Stimulated activated naive CD8-positive, alpha-beta T cell treated with anti-CD3 and anti-CD28 coated beads, Interleukin-15, amount 100 ng/mL, for 72 hours (primary cell): Measurements from ENCODE around the gene OSBPL10.

ENCODE experiments used
- ATAC-seq: fragments of 150-1000 bp; cut with Tn5 transposase; 2 replicates; pipeline ENCODE4 v1.10.0; 2021; ENCODE audit warnings: mild to moderate bottlenecking, moderate library complexity
- DNase-seq, 2 donors: peaks; one replicate each; pipeline ENCODE4 v3.0.0; 2021 to 2022
- H3K27ac Mint-ChIP-seq, 2 donors: one replicate each; pipeline ENCODE4 v1.8.0; 2022; ENCODE audit warnings: mild to moderate bottlenecking in 2 of 2, mixed read lengths in 2 of 2, moderate library complexity in 2 of 2
- H3K27me3 Mint-ChIP-seq: one replicate; pipeline ENCODE4 v1.8.0; 2022; ENCODE audit warnings: mixed read lengths
- H3K4me1 Mint-ChIP-seq: one replicate; pipeline ENCODE4 v1.8.0; 2022; ENCODE audit warnings: mild to moderate bottlenecking, mixed read lengths
- H3K4me3 Mint-ChIP-seq, 2 donors: one replicate each; pipeline ENCODE4 v1.8.0; 2022; ENCODE audit warnings: mild to moderate bottlenecking in 2 of 2, mixed read lengths in 2 of 2, moderate library complexity in 1 of 2
- H3K9me3 Mint-ChIP-seq, 2 donors: one replicate each; pipeline ENCODE4 v1.8.0; 2022; ENCODE audit warnings: mixed read lengths in 2 of 2

The OSBPL10 gene

DNA sequence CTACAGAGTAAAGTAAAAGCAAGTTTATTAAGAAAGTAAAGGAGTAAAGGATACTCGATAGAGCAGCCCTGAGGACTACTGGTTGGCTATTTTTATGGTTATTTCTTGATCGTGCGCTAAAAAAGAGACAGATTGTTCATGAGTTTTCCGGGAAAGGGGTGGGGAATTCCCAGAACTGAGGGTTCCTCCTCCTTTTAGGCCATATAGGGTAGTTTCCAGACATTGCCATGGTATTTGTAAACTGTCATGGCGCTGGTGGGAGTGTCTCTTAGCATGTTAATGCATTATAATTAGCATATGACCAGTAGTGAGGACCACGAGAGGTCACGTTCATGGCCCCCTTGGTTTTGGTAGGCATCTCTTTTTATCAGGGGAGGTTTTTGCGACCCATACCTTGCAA, 213.1 kb downstream of the OSBPL10 start:
- Mint-ChIP-seq H3K27ac (no peak overlapping the region), H3K4me3 (no peak overlapping the region), H3K4me1 (peaks cover 19% of the 10 kb centered on the region), H3K27me3 (no peaks in the 10 kb centered on the region), H3K9me3 (no peaks in the 10 kb centered on the region)
- DNase-seq: no peak
- no peak for ATAC-seq

DNA sequence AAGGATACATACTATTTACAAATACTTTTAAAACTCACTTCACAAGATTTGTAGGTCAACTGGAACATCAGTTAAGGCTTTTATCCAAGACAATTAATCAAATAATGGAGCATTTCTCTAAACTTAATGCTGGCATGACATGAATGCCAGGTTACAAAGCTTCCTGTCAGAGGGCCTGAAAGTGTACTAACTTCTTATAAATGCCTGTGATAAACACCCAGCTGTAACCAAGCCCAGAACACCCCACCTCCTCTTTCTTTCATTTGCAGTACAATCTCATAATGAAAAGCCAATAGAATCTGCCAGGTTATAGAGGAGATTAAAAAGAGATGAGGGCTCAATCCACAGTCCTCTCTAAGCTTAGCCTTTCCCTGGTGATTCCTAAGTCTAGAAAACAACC, 214.4 kb downstream of the OSBPL10 start:
- Mint-ChIP-seq H3K9me3 (no peaks in the 10 kb centered on the region), H3K4me3 (no peak overlapping the region), H3K4me1 (peaks cover 7% of the 10 kb centered on the region), H3K27me3 (no peaks in the 10 kb centered on the region), H3K27ac (no peak overlapping the region)
- no peak for DNase-seq
- ATAC-seq: no peak

DNA sequence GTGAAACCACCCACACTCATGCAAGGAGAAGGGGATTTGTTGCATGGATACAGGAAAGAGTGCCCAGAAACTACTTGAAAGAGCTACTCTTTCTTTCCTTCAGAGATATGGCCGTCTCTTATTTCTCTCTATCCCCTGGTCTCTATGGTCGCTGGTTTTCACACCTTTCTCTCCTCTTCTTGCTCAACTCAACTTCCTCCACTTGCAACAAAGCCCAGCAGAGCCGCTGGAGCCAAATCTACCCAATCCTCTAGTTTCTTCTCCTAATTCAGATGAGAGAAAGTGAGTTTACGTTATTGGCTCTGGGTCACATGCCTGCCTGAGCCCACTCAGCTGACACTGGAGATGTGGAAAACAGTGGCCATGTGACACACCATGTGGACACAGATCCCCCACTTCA, 215.2 kb downstream of the OSBPL10 start:
- no peaks in the 10 kb centered on the region for H3K27me3 Mint-ChIP-seq
- ATAC-seq: peak; percentile 26
- no peak for DNase-seq
- peak overlapping the region in 1 of 2 donors; percentile 81 for H3K27ac Mint-ChIP-seq
- peaks cover 6% of the 10 kb centered on the region for H3K4me1 Mint-ChIP-seq
- no peaks in the 10 kb centered on the region for H3K9me3 Mint-ChIP-seq
- no peak overlapping the region for H3K4me3 Mint-ChIP-seq

DNA sequence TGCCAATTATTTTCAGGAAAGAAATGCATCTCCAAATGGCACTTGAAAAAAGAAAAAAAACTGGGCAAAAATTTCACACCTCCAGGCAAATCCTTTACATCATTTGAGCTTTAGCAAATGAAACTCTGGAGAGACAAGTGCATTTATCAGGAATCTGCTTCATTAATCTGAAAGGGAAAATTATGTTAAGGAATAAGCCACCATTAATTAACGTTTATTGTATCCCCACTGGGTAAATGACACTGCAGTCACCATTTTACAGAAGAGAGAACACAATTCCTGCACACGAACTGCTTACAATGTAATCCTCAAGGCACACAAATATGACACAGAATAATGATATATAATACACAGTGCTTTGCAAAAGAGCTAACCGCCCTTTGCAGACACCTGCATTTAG, 217.3 kb downstream of the OSBPL10 start:
- Mint-ChIP-seq H3K9me3 (no peaks in the 10 kb centered on the region), H3K4me1 (peaks cover 2% of the 10 kb centered on the region), H3K27ac (no peak overlapping the region), H3K4me3 (no peak overlapping the region), H3K27me3 (no peaks in the 10 kb centered on the region)
- ATAC-seq: no peak
- DNase-seq: no peak

DNA sequence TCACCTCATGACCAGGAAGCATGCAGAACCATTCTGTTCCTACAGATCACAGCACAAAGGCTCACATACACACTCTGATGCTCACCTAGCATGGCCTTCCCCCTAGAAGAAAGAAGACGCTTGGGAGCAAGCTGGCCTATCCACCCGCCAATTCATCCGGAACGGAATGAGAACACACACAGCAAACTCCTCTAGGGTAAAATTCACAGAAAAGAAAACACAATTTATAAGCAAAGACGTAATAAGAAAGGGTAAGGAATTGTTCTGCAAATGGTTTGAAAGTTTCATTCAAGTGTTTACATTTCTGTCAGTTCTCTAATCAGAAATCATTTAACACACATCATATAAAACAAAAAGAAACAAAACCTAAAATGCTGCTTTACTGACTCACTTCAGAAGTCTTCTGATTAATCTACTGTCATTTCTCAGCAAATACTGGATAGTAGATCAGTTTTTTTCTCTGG, 218.1 kb downstream of the OSBPL10 start:
- Mint-ChIP-seq H3K4me3 (no peak overlapping the region), H3K27ac (no peak overlapping the region), H3K9me3 (no peaks in the 10 kb centered on the region), H3K4me1 (no peaks in the 10 kb centered on the region), H3K27me3 (no peaks in the 10 kb centered on the region)
- no peak for ATAC-seq
- no peak for DNase-seq

DNA sequence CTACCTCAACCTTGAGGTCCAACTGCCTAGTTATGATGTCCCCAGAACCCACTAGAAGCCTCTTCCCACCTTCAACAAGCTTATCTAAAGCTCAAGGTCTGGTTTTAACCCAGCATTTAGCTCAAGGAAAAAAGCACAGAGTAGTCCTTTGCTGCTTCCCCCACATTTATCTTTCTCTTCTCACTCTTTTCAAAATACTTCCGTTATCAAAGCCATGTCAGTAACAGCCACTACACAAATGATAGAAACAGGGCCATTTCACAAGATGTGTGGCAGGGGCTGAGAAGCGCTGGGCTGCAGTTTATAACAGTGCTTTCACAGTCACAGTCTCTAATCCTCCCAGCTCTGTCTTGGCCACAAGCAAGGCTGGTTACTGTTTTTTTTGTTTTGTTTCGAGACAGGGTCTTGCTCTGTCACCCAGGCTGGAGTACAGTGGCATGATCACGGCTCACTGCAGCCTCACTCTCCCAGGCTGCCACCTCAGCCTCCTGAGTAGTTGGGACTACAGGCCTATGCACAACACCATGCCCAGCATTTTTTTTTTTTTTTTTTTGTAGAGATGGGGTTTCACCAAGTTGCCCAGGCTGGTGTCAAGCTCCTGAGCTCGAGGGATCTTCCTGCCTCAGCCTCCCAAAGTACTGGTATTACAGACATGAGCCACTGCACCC, 218.8 kb downstream of the OSBPL10 start:
- no peaks in the 10 kb centered on the region for H3K4me1 Mint-ChIP-seq
- H3K9me3 Mint-ChIP-seq: no peaks in the 10 kb centered on the region
- no peak for DNase-seq
- H3K27me3 Mint-ChIP-seq: no peaks in the 10 kb centered on the region
- no peak overlapping the region for H3K4me3 Mint-ChIP-seq
- no peak overlapping the region for H3K27ac Mint-ChIP-seq
- peak; percentile 31 for ATAC-seq

DNA sequence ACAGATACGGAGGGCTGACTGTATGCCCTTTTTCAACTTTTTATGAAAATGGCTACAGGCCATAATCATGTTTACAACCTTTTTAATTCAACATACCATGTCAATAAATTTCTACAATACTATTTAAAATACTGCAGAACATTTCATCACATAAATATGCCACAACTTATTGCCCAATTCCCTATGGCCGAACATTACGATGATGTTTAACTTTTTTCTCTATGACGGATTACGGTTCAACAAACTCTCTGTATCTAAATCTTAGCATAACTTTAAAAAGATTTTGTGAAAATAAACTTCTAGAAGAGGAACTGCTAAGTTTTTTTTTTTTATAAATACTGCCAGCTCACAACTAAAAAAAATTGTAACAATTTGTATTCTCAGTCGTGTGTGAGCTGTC, 220.4 kb downstream of the OSBPL10 start:
- Mint-ChIP-seq H3K4me3 (no peak overlapping the region), H3K9me3 (no peaks in the 10 kb centered on the region), H3K27me3 (no peaks in the 10 kb centered on the region), H3K4me1 (peaks cover 9% of the 10 kb centered on the region), H3K27ac (no peak overlapping the region)
- DNase-seq: no peak
- ATAC-seq: no peak

DNA sequence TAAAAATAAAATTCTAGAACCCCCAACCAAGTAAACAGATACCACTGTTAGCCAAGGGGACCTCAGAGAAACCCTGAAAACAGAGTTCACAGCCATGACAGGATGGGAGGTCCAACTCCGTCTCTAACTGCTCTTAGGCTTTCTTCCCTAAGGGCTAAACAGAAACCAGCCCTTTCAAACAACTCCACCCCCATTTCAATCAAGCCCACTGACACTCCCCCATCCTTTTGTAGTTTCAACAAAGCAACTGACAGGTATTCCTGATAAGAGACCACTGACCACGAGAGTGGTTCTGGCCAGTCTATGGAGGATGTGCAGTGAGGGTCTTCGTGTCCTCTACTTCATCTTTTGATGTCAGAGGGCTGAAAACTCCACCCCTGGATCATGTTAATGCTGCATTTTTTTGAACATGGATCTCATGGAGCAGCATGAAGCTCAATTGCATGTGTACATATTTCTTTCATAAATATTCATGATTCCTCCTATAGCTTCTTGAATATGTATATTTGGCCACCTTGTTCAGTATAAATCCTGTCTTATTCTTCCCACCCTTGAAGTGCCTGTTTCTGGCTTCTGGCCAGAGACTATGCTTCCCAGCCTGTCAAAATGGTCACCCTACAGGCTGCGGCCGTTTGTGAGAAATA, 222.6 kb downstream of the OSBPL10 start:
- Mint-ChIP-seq H3K9me3 (no peaks in the 10 kb centered on the region), H3K27me3 (no peaks in the 10 kb centered on the region), H3K4me1 (peaks cover 26% of the 10 kb centered on the region), H3K4me3 (no peak overlapping the region), H3K27ac (no peak overlapping the region)
- DNase-seq (no peak), ATAC-seq (no peak)

DNA sequence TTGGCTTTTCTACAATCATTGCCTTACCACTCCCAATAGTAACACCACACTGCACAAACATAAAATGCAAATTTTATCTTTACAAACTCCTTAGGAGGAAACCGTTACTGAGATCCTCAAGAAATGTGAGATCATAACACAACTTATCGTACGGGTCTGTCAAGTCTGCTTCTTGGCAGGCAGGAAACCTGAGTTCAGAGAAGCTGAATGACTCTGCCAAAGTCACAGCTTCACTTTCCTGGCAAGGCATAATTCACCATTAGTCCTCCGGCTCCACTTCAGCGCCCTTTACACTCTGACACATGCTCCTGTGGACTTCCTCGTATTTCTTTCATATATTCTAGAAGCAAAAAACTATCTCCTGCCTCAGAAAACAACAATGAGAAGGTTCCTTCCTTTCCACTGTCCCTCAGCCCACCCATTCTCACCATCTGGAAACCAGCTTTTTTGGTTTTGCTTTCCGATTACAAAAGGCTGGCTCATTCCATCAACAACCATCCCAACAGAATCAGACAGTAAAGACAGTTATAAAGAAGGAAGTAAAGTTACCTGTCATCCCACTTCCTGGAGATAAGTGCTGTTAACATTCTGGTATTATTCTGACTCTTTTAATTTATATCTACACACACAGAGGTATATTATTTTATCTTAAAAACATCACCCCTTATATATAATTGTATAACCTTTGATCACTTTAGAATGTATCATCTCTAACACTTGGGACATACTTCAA, 225.0 kb downstream of the OSBPL10 start:
- peak overlapping the region; percentile 51 to 52 for H3K4me3 Mint-ChIP-seq
- DNase-seq: peak in 1 of 2 donors; percentile 19
- H3K4me1 Mint-ChIP-seq: peaks cover 26% of the 10 kb centered on the region
- H3K27ac Mint-ChIP-seq: peak overlapping the region; percentile 71 to 89
- H3K27me3 Mint-ChIP-seq: no peaks in the 10 kb centered on the region
- peak; percentile 79 for ATAC-seq
- no peaks in the 10 kb centered on the region for H3K9me3 Mint-ChIP-seq

DNA sequence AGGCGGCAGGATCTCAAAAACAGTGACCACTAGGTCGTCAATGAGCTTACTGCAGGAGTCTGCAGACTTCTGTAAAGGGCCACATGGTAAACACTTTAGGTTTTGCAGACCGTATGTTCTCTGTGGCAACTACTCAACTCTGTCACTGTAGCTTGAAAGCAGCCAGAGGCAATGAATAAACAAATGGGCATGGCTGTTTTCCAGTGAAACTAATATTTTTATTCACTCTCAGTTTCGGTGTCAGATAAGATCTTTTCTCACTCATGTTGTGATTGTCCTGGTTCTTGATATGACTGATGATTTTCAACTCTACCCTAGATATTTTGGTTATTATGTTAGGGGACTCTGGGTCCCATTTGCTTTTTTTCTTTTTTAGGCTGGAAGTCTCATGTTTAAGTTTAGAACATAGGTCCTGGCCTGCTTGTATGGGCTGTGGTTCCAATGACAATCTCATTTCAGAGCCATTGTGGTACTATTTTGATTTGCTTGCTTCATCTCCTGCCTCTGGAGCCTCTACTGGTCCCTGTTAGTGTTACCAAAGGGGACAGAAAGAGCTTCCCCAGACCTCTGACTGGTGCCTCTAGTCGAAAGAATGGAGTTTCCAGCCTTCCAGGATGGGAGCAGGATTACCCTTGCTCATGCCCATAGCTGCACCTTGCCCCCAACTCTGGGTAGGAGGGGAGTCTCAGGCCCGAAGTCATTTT, 226.3 kb downstream of the OSBPL10 start:
- peaks cover 26% of the 10 kb centered on the region for H3K4me1 Mint-ChIP-seq
- no peaks in the 10 kb centered on the region for H3K9me3 Mint-ChIP-seq
- peak overlapping the region in 1 of 2 donors; percentile 55 for H3K27ac Mint-ChIP-seq
- H3K4me3 Mint-ChIP-seq: no peak overlapping the region
- ATAC-seq (peak; percentile 78), DNase-seq (peak in 1 of 2 donors; percentile 16)
- no peaks in the 10 kb centered on the region for H3K27me3 Mint-ChIP-seq

DNA sequence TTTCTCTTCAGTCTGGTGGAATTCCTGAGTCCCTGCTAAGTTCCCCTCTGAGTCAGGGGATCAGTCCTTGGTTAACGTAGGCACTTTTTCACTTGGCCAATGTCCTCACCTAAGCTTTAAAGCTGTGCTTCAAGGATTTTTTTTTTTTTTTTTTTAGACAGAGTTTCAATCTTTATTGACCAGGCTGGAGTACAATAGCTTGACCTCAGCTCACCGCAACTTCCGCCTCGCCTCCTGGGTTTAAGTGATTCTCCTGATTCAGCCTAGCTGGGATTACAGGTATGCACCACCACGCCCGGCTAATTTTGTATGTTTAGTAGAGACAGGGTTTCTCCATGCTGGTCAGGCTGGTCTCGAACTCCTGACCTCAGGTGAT, 228.0 kb downstream of the OSBPL10 start:
- Mint-ChIP-seq H3K27me3 (no peaks in the 10 kb centered on the region), H3K9me3 (no peaks in the 10 kb centered on the region), H3K27ac (no peak overlapping the region), H3K4me3 (no peak overlapping the region), H3K4me1 (peaks cover 26% of the 10 kb centered on the region)
- DNase-seq (no peak), ATAC-seq (no peak)

DNA sequence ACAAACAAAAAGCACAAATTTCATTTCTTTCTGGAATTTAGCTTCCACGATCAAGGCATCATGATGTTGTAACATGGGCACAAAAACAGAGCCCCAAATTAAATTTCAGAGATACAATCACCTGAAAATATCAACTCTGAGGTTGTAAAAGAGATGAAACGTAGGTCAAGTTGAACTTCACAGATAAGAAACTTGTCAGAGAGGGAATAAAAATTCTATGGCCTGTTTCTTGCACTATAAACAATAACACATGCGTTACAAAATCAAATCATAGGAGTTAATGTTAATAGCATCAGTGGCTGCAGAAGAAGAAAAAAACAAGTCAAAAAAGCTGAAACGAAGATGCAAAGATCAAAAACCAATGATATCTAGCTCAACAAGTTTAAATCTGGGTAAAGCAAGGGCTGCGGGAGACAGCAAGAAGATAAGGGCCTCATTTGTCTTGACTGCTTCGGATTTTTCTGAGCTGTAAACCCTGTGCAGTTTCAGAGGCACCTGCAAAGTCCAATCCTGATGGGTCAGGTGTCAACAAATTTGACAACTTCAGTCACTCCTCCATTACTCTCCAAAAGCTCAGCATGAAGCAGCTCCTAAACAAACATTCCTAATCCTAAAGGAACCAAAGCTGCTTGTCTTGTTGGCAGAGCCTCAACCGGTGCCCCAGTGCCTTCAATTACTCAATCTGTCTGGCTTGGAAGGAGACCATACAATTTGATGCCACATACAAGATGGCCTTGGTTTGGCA, 228.6 kb downstream of the OSBPL10 start:
- no peak overlapping the region for H3K27ac Mint-ChIP-seq
- no peak for DNase-seq
- peaks cover 26% of the 10 kb centered on the region for H3K4me1 Mint-ChIP-seq
- H3K9me3 Mint-ChIP-seq: no peaks in the 10 kb centered on the region
- H3K27me3 Mint-ChIP-seq: no peaks in the 10 kb centered on the region
- H3K4me3 Mint-ChIP-seq: no peak overlapping the region
- ATAC-seq: no peak

DNA sequence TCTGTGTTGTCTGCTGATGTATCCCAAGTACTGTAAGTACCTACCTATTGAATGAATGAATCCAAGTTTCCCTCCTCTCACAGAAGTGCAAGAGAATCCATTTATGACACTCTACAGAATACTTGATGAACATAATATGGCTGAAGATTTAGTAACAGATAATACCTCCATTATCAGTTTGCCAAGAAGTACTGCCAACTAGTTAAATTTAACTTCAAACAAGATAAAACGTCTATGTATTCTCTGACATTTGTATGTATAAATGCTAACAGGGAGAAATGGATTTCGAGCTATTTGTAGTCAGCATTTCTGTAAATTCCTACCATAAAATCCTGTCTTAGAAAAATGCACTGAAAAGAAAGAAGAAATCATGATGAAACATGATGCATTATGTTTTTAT, 230.7 kb downstream of the OSBPL10 start:
- DNase-seq: no peak
- peaks cover 14% of the 10 kb centered on the region for H3K4me1 Mint-ChIP-seq
- H3K4me3 Mint-ChIP-seq: no peak overlapping the region
- H3K9me3 Mint-ChIP-seq: no peaks in the 10 kb centered on the region
- ATAC-seq: no peak
- no peaks in the 10 kb centered on the region for H3K27me3 Mint-ChIP-seq
- H3K27ac Mint-ChIP-seq: no peak overlapping the region

DNA sequence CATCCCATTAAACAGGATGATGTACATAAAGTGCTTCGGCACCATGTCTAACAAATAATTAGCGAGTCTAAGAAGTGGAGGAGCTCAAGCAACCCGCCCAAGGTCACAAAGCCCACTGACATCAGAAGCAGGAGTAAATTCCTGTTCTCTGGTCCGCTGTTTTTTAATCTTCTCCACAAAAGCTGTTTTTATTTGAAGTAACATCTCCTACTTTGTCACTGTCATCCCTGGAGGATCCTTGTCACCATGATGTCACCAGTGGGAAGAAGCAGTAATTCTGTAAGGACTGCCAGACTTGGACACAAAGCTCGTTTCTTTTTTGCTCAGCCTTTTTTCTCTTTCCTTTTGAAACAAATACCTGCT, 232.1 kb downstream of the OSBPL10 start:
- no peak for ATAC-seq
- H3K4me3 Mint-ChIP-seq: no peak overlapping the region
- no peaks in the 10 kb centered on the region for H3K4me1 Mint-ChIP-seq
- no peaks in the 10 kb centered on the region for H3K27me3 Mint-ChIP-seq
- no peak for DNase-seq
- H3K9me3 Mint-ChIP-seq: no peaks in the 10 kb centered on the region
- H3K27ac Mint-ChIP-seq: no peak overlapping the region

DNA sequence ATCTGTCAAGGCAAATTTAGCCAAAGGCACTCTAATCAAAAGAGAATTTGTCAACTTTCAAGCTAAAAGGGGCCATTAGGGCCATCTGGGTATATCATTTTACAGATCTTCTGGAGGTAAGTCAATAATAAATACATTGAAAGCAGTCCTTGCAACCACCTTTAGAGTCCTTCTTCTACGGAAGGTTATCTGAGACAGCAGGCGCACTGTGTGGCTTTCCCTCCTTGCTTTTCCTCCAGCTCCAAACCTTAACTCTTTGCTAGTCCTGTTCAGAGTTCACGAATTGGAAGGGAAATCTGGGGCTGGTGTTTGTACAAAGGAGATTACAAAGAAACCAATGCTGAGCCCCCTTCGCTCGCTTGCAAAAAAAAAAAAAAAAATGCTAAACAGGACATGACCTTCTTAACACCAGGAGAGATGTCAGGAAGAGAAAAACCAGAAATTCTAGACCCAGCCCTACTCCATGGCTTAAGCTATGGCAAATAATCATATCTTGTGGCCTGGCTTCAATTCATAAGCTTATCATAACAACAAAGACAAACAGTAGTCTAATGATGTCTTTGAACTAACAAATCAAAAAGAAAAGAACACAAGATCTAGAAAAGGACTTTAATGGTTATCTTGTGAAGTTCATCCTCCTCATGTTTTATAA, 232.7 kb downstream of the OSBPL10 start:
- H3K4me1 Mint-ChIP-seq: no peaks in the 10 kb centered on the region
- no peaks in the 10 kb centered on the region for H3K9me3 Mint-ChIP-seq
- H3K27ac Mint-ChIP-seq: no peak overlapping the region
- no peak for ATAC-seq
- H3K4me3 Mint-ChIP-seq: no peak overlapping the region
- no peak for DNase-seq
- no peaks in the 10 kb centered on the region for H3K27me3 Mint-ChIP-seq
